Choroid plexus epithelial cell (primary cell): ENCODE results near the gene IGFALS.

Experiments
- DNase-seq: peaks from one replicate; pipeline ENCODE4 v3.0.0-alpha.2; 2010; ENCODE audit warnings: low read depth
- H3K4me3 ChIP-seq: 2 replicates; pipeline ENCODE4 v1.5.1; 2011; ENCODE audit warnings: low read depth, mild to moderate bottlenecking, control low read depth, low read length, moderate library complexity
- TF ChIP-seq, protein P1 (sequence below): conservative IDR thresholded peaks from 2 replicates; pipeline ENCODE4 v1.5.1; 2011; ENCODE audit warnings: low read depth, mild to moderate bottlenecking, control low read depth, inconsistent platforms, low read length, moderate library complexity

The IGFALS gene

GRCh38 chr16:1828645-1829410, 35.3 kb upstream of the IGFALS start:
- DNase-seq = no peak
- peak overlapping the region; percentile 9 for H3K4me3 ChIP-seq
- TF ChIP-seq, protein P1, sequence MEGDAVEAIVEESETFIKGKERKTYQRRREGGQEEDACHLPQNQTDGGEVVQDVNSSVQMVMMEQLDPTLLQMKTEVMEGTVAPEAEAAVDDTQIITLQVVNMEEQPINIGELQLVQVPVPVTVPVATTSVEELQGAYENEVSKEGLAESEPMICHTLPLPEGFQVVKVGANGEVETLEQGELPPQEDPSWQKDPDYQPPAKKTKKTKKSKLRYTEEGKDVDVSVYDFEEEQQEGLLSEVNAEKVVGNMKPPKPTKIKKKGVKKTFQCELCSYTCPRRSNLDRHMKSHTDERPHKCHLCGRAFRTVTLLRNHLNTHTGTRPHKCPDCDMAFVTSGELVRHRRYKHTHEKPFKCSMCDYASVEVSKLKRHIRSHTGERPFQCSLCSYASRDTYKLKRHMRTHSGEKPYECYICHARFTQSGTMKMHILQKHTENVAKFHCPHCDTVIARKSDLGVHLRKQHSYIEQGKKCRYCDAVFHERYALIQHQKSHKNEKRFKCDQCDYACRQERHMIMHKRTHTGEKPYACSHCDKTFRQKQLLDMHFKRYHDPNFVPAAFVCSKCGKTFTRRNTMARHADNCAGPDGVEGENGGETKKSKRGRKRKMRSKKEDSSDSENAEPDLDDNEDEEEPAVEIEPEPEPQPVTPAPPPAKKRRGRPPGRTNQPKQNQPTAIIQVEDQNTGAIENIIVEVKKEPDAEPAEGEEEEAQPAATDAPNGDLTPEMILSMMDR = no peak

- TF ChIP-seq, protein P1 = no peak
- peak within 1 kb of the TSS; percentile 100 for H3K4me3 ChIP-seq
- peak; percentile 97 for DNase-seq
Measured at GRCh38 chr16:1826691-1827573, 33.4 kb upstream of the IGFALS start, which contains the start of the genes FAHD1 and HAGH. Gene FAHD1 (plus strand): TSS chr16:1827206. CDS start chr16:1827239, 33 bp downstream. Gene HAGH (minus strand): TSS chr16:1826825. CDS start chr16:1826787, 38 bp downstream.

GRCh38 chr16:1825864-1826690, 32.6 kb upstream of the IGFALS start:
- peak overlapping the region; percentile 100 for H3K4me3 ChIP-seq
- DNase-seq = no peak
- TF ChIP-seq, protein P1 = no peak

DNA sequence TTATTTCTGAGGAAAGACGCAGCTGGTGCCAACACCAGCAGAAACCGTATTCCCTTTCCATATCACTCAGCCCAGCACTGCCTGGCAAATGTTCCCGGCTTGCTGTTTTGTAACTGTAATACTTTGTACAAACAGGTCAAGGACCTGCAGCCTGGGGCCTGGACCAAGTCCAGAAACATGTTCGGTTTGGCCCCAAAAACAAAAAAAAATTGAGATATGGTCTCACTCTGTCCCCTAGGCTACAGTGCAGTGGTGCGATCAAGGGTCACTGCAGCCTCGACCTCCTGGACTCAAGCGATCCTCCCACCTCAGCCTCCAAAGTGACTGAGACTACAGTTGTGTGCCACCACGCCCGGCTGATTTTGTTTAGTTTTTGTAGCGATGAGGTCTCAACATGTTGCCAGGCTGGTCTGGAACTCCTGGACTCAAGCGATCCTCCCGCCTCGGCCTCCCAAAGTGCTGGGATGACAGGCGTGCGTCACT, 31.9 kb upstream of the IGFALS start:
- no peak for DNase-seq
- TF ChIP-seq, protein P1 = no peak
- peak overlapping the region; percentile 100 for H3K4me3 ChIP-seq

- DNase-seq = peak; percentile 61
- TF ChIP-seq, protein P1 = peak; percentile 37
- no peak overlapping the region for H3K4me3 ChIP-seq
Measured at GRCh38 chr16:1823821-1824220, 30.3 kb upstream of the IGFALS start.

DNA sequence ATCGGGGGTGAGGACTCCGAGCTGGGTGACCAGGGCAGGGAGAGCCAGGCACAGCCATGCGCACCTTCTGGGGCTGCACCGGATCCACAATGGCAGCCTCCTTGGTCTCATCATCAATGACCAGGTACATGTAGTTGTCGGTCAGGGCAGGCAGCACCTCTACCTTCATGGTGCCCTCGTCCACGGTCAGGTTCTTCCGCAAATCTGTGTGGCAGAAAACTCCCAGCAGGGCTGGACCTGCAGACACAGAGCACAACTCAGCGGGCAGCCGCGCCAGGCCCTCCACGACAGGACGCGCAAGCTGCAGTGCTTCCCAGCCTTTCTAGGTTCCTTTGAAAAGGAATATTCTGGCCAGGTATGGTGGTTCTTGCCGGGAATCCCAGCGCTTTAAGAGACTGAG, 29.3 kb upstream of the IGFALS start:
- DNase-seq = no peak
- TF ChIP-seq, protein P1 = no peak
- no peak overlapping the region for H3K4me3 ChIP-seq
